Activated CD8-positive, alpha-beta memory T cell treated with anti-CD3 and anti-CD28 coated beads, Interleukin-2, amount 50 U/mL, for 24 hours (primary cell): ENCODE data around the gene CNTNAP2.

Experiments
- DNase-seq: peaks from one replicate; pipeline ENCODE4 v3.0.0-alpha.2; 2020; ENCODE audit errors: extremely low read depth

CNTNAP2 gene

DNA sequence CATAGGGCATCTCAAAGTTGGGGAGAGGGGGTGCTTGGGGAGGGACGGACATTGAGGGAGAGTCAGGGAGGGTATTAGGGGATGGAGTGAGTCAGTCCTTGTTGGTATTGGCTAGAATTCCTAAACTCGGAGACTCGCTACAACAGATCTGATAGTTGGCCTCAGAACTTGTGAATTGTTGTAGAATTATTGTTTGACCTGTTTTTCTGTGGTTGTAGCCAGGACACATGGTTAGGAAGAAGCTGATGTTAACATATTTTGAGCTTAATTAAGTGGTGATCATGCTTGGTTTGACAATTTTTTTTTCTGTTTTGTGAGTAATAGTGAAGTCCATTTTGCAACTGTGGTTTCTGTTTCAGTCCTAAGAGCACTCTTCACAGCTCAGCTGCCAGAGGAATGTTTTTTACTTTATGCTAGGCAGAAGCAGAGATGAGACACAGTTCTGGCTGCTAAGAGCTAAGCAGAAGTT lies 1283.7 kb downstream of the CNTNAP2 start:
- DNase-seq, result no peak

DNA sequence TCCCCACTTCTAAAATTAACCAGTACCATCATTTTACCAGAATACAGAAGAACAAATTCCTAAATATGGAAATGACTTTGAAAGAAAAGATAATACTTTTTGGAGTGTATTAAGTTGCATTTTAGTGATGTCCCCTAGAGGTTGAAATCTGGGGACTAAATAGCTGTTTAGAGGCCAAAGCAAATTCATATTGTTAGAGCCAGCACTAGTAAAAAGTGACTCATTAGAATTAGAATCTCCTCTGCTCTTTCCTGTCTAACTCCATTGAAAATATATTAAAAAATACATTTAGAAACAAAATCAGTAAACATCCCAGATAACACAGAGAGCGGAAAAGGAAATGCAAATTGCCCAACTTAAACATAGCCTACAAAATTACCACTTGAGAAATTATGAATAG lies 1284.3 kb downstream of the CNTNAP2 start:
- DNase-seq, result no peak

DNA sequence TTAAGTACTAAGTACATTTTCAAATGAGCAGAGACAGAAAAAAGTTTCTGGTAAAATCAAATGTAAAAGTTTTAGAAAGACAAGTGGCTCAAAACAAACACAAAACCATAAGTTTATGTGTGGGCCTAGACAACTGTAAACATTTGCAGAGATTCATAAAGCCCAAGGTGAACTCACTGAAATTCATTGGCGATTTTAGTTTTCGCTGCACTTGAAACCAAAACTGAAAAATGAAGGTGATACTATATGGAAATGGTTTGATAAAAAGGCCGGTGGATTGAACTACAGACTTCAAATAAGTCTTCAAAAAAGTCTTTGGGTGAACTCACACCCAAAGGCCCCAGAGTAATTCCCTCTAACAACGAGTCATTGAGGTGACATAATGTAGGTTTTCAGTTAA lies 1289.0 kb downstream of the CNTNAP2 start:
- no peak for DNase-seq

DNA sequence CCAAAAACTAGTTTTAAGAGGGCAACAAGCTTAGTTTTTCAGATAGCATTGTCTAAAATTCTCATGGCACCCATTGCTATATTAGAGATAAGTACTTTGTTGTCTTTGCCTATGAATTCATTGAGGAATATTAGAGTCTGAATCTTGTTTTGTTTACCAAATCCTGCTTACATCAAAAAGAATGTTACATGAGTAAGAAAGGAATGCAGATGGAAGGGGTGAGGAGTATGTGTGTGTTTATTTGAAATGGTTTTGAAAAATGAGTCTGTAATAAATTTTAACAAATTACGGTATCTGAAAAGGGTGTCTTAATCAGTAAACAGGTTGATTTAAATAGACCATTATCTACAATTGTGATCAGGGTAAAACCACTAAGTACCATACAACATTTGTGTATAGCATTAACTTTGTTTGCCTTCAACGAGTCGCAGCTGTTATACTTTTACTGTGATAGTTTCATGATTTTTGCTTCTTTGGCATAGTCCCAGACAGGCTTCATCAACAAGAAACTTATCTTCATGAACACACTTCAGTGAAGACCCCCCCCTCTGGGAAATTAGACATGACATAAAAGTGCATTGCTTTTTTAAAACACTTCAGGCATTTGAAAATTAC lies 1290.0 kb downstream of the CNTNAP2 start:
- DNase-seq, result no peak

DNA sequence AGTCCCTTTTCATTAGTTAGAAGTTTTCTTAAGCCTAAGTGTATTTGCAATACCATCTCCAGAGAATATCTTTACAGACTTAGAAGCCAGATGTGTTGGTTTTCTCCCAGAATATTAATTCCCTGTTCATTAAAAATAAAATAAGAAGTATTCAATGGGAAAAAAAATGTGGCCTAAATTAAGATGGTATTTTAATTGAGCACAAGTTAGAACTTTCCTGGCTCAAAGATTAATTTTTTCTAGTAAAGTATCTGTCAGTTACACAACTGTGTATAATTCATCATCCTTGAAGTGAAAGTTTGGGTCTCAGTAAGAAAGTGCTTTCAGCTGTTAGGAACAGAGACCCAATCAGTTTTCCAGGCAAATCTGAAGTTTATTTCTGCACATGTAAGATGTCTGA lies 1294.5 kb downstream of the CNTNAP2 start:
- no peak for DNase-seq

DNA sequence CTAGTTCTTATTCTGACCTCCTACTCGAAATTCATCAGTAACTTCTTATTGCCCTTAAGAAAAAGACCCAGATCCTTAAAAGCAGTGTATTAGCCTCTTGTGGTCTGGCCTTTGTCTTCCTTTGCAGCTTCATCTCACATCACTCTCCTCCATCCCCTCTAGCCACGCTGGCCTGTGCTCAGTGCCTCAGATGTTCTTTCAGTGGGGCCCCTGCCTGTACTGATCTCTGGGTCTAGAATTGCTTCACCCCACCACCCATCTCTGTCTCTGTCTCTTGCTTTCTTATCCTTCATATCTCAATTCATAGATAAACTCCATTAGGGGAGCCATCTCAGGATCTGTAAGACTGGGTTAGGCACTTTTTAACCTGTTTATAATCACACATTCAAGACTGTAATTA lies 1295.5 kb downstream of the CNTNAP2 start:
- no peak for DNase-seq

DNA sequence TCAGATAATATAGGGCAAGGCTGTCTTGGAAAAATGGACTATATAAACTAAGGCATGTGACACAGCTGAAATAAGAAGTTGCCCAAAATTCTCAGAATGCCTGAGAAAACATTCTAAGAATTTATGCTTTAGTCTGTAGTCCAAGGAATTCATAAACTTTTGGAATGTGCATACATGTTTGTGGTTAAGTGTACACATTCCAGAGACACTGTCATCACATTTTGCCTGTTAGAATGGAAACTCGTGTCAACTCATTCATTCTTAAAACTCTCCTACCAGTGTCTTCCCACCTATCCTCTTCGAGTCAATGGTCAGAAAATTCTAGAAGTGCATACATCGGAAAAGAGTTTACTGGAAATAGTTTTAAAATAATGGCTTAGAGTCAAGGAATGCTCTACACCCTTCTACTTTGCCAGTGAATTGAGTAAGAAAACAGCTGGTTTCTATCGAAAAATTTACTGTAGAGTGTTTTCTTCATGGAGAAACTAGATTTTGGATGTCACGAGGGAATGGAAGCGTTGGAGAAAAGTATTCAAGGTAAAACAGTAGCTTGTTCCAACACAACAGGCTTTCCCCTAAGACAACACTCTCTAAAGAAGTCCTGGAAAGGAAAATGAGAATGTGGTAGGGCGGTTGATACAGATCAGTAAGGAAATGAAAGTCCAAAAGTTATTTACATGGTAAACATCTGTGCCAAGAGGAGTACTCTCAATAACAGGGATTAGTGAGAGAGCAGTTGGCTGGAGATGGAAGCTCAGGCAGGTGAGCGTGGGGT lies 1296.4 kb downstream of the CNTNAP2 start:
- DNase-seq, result no peak

DNA sequence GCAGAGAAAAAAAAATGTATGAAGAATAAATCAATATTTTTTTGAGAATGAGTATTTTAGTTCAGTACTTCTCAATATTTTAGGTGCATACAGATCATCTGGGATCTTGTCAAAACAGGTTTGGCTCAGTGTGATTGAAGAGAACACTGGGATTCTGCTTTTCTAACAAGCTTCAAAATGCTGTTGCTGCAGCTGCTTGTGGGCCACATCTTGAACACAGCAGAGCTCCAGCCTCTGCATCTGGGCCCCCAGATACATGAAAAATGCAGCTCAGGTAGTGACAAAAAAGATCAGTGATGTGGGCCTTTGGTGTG lies 1296.9 kb downstream of the CNTNAP2 start:
- DNase-seq, result no peak

DNA sequence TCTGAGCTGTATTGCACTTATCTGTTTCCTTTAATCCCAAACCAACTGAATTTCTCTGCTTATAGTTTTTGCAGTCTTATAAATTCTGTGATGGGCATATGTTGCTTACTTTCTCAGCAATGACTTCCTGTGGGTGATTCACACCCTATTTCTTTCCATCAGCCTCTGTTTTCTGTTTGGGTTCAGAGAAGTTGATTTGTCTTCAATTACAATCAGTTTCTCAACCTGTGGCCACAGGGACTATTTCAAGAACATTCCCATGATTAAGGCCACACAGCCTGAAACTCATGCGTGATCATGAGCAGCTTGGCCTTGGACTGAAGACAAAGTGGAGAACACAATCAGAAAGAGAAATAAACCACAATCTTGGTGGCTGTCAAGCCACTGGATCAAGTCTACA lies 1299.4 kb downstream of the CNTNAP2 start:
- no peak for DNase-seq

DNA sequence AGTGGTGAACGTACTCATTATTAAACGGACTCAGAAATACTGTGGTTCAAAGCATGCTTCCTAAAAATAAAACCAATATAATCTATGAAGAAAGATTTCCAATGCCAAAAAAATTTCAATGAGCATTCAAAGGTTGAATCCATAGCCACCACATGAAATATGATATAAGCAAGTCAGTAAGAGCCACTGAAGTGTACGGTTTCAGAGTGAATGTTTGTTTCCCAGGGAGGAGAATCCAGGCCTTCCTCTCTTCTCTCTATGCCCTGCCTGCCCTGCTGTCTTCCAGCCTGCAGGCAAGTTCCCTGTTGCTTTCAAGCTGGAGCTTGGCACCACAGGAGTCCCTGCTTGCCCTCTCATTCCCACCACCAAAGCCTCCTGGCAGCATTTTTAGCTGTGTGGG lies 1302.4 kb downstream of the CNTNAP2 start:
- DNase-seq, result no peak

DNA sequence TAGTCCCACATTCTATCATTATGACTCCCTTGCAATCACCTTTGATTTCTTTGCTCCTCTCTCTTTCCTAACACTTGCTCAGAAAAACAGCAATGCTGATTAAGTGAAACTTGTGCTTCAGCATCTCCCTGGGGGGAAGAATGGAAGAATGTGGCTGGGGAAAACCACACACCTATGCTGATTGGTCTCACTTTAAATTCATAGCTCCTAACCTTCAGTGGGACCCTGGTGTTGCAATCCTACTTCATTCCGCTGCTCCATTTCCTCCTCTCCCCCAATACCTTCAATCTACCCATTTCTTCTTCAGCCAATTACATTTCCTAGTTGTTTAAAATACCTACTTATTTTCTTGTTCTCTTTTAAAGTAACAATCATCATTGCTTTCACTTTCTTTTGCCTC lies 1307.3 kb downstream of the CNTNAP2 start:
- no peak for DNase-seq

DNA sequence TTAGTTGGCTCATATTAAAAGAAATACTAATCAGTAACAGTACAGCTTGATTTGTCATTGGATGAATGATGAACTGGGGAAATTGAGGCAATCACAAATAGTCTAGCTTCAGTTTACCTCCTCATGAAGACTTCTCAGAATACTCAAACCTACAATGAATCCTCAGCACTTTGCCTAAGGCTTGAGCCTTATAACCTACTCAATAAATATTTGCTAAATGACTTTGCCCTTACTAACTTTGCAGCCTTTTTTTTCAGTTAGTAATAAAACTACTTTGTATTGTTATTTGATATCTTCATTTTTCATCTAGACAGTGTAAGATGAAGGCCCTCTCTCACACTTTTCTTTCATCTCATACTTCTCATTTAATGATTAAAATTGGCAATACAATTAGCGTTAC lies 1311.5 kb downstream of the CNTNAP2 start:
- DNase-seq, result no peak

DNA sequence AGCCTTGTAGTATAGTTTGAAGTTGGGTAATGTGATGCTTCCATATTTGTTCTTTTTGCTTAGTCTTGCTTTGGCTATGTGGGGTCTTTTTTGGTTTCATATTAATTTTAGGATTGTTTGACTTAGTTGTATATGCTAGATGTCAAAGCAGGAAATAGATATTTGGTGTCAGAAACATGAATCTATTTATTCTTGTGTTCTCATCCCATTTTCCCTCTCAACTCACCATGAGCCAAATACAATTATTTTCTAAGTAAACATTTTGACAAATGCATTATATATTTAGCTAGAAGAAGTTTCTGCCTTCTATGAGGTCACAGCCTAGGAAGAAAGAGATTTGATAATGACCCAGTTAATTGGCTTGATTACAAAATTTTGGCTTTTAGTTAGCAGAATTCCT lies 1313.4 kb downstream of the CNTNAP2 start:
- DNase-seq, result no peak

DNA sequence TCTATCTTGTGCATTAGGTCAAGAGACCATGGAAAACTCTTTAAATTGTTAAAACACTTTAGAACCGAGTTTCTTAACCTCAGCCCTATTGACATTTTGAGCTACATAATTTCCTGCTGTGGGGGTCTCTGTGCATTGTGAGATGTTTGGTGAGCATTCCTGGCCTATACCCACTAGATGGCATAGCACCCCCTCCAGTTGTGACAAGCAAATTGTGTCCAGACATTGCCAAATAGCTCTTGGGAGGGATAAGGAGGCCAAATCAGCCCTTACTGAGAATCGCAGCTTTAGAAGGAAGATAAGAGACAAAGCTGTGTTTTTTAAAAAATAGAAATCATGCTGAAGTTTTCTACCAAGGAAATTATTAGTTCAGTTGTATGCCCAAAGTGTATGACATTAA lies 1315.5 kb downstream of the CNTNAP2 start:
- no peak for DNase-seq

DNA sequence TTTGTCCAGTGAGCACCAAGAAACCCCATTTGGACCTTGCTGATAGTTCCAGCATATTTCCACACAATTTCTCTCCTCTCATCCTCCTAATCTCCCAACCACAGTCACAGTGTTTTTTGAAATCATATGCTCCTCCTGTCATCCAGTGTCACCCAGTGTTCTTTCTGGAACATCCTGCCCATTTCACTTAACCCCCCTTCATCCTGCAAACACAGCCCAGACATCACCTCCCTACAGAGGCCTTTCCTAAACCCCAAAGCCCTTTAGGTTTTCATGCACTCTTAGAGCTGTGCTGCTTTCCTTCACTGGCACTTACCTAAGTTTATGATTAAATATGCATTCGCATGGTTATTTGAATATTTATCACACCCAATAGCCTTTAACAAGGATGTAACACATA lies 1316.0 kb downstream of the CNTNAP2 start:
- DNase-seq, result no peak

DNA sequence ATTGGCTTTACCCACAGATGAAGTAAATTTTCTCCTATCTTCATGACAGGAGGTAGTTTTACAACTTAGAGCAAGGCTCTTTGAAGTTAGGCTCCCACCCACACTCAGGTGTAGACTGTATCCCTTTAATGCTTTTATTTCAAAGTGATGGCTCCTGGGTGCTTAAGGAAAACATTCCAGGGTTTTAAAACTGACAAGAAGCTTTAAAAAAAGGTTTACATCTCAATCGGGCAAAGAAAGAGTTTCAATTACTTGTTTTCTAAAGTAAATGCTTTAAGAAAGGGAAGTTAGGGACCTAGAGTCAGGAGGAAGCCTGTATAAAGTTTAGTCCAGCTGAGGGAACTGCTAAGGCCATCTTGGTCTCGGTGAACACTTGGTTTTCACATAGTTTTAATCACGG lies 1320.1 kb downstream of the CNTNAP2 start:
- no peak for DNase-seq

DNA sequence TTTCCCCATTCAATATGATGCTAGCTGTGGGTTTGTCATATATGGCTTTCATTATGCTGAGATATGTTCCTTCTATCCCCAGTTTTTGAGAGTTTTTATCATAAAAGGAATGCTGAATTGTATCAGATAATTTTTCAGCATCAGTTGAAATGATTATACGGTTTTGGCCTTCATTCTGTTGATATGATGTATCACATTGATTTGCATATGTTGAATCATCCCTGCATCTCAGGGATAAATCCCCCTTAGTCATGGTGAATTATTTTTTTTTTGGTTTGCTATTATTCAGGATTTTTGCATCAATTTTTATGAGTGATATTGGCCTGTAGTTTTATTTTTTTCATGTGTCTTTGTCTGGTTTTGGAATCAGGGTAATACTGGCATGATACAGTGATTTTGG lies 1321.6 kb downstream of the CNTNAP2 start:
- no peak for DNase-seq

DNA sequence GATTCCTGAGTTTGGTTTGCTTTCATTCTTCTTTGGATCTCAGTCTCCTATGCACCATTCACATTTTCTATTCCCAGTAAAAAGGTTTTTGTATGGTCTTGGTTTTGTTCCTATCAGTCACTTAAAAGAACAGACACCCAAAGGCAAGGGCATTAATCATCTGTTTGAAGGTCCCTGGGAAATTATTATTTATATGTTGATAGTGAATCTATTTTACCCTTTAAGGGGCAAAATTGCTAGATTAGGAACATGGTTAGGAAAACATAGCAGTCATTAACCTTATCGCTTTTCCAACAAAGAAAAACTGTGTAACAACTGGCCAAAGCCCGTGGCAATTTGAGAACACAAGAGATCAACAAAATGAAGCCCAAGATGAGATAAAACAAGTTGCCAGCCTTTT lies 1327.3 kb downstream of the CNTNAP2 start:
- no peak for DNase-seq

DNA sequence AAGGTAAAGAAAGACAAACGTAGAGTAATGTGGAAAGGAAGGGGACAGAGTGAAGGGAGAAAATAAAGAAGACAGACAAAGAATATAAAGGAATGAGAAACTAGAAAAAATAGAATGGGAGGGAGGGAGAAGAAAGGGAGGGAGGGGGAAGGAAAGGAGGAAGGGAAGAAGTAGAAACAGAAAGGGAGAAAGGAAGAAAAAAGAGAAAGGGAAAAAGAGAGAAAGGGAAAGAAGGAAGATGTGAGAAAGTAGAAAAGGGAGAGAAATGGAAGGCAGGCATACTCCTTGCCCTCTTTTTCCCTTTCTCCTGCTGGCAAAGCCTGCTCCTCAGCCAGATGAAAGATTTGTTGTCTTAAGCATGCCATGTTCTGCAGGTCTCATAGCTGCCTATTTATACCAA lies 1336.2 kb downstream of the CNTNAP2 start:
- DNase-seq, result no peak

DNA sequence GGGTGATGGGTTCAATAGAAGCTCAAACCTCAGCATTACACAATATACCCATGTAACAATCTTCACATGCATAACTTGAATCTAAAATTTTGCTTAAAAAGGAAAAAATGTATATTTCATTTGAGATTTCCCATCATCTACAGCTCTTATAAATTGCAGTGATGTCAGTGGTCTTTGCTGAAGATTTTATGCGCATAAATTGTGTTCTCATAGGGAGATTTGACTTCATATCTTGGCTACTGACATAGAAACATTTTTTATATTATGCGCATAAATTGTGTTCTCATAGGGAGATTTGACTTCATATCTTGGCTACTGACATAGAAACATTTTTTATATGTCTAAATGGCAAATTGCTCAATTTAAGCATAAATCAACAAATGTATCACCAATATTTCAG lies 1348.6 kb downstream of the CNTNAP2 start:
- DNase-seq, result no peak

DNA sequence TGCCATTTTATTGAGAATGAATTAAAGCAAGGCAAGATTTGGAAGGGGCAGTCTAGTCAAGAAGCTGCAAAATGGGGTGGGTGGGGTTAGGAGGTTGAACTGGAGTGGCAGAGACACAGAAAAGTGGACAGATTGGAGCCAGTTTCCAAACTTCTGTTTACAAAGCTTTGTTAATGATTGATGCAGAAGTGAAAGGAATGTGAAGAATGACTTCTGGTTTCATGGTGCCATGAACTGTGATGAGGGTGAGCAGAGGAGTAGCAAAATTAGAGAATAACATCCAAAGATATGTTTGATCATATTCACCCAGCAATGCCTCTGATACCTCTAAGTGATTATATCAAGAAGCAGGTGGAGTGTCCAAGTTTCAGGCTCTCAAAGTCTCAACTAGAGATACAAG lies 1356.0 kb downstream of the CNTNAP2 start:
- no peak for DNase-seq

DNA sequence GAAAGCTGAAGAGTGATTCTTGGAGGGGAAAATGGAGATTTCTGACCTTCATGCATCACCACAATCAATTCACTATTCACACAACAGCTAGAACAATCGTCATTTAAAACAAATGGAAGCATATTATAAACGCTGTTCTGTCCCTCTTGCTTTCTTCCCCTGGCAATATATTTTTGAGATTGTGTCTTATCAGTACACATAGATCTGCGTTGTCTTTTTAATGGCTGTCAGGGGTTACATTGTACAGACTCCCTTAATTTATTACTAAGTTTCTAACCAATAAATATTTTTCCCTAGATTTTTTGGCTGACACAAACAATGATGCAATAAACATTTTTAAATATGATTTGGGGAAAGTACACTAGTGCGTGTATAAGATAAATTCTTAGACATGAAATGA lies 1358.3 kb downstream of the CNTNAP2 start:
- DNase-seq, result no peak

DNA sequence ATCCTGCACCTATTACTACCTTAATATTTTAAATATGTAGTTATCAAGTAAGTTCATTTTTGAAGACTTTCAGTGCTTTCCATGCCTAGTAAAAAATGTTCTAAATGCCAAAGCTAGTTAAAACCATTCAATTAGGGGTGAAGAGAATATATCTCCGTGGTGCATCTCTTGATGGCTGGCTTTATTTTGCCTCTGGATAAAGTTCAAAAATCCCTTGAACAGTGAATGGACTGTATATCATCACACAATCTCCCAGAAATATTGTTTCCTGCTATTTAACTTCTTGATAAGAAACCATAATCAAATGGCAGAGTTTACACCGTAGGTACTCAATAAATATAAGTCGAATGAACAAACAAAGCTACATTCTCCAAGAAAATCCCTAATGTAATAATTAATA lies 1360.9 kb downstream of the CNTNAP2 start:
- DNase-seq, result no peak

DNA sequence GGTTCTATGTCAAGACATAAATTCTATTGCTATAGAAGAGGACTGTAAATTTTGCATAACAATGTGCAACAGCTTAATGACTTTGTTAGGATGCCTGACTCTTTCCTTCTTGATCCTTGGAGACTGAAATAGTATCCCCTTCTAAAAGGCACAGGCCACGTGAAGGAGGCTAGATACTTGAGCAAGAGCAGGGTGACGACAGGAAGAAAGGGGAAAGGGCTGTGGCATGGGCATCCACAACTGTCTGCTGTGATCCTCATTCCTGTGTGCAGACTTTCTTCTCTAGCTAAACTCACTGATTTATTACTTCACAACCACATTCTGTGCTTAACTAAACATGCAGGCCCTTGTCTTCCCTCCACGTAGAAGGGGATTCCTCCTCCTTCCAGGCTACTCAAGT lies 1362.2 kb downstream of the CNTNAP2 start:
- no peak for DNase-seq
